Right ventricle myocardium inferior (tissue), 1 donor: ENCODE measurements around the gene MAPKAPK5. TPM values are rescaled to one million over a fixed set of nuclear protein-coding genes. Genes with fewer than 3 reads are reported as not detected.
"Not testable (repeated sequence)": the region's sequence is repeated elsewhere in the genome, so short reads cannot be mapped to it uniquely, and the experiment has no call there.

Source experiments
- ATAC-seq: fragments of 200-7000 bp; cut with Tn5 transposase; one replicate; pipeline ENCODE4 v1.9.1; 2020; ENCODE audit warnings: mild to moderate bottlenecking, moderate library complexity
- DNase-seq: peaks from one replicate; pipeline ENCODE4 v3.0.0; 2021; ENCODE audit errors: missing footprints
- intact Hi-C: fragments of 100-400 bp; cut with DNase I; formaldehyde crosslinking; loops from one replicate; pipeline ENCODE4 v1.11.0; 2022
- long read RNA-seq: library from polyadenylated mRNA; unstranded; transcript quantifications from one replicate; pipeline ENCODE4 v2.0.0, GENCODE V29; 2021
- total RNA-seq: library from RNA; stranded (reverse); fragmentation: NEBNext Ultra II Directional; extraction: Animal tissue kit (Norgen Biotek cat#: 25700); gene quantifications from one replicate; pipeline ENCODE4 v1.2.1, GENCODE V29; 2021
- donor health status: DM: no; HTN: yes; CAD: no; lungs with severe emphysema.

Gene MAPKAPK5
- 26.2 TPM for total RNA-seq
- long read RNA-seq, full-length matches to known transcripts = 10 of 16 reads
- long read RNA-seq, partial matches to known transcripts = 0 of 16 reads
- long read RNA-seq, other reads (novel, unspliced or antisense) = 6 of 16 reads

GRCh38 chr12:111841750-111842555 lies at the start of gene MAPKAPK5:
MAPKAPK5 (plus strand) TSS chr12:111842228; CDS start chr12:111842734, 506 bp downstream.
- peak; percentile 97 for DNase-seq
- ATAC-seq = peak; percentile 96
- intact Hi-C loops = loop anchor here (5.0 kb wide), 1 partner anchor 170 kb away; the partner anchor contains the start of genes ERP29 and TMEM116

- no peak for DNase-seq
- no peak for ATAC-seq
- intact Hi-C loops = no loop called here
Measured at GRCh38 chr12:111792856-111793235, 49.2 kb upstream of the MAPKAPK5 start.

GRCh38 chr12:111798182-111798581 lies 43.8 kb upstream of the MAPKAPK5 start:
- intact Hi-C loops = no loop called here
- ATAC-seq (peak; percentile 65), DNase-seq (no peak)

- ATAC-seq = no peak
- no peak for DNase-seq
- intact Hi-C loops = no loop called here
Measured at GRCh38 chr12:111799758-111800157, 42.3 kb upstream of the MAPKAPK5 start.

GRCh38 chr12:111803038-111803626 lies 38.9 kb upstream of the MAPKAPK5 start:
- intact Hi-C loops = no loop called here
- DNase-seq (no peak), ATAC-seq (no peak)

GRCh38 chr12:111803851-111804250 lies 38.2 kb upstream of the MAPKAPK5 start:
- no peak for ATAC-seq
- DNase-seq = no peak
- intact Hi-C loops = no loop called here

GRCh38 chr12:111806304-111806703 lies 35.7 kb upstream of the MAPKAPK5 start:
- no peak for DNase-seq
- no peak for ATAC-seq
- intact Hi-C loops = no loop called here

GRCh38 chr12:111807232-111807631 lies 34.8 kb upstream of the MAPKAPK5 start:
- ATAC-seq (no peak), DNase-seq (no peak)
- intact Hi-C loops = no loop called here

- DNase-seq (peak; percentile 83), ATAC-seq (peak; percentile 92)
- intact Hi-C loops = loop anchor here (1.0 kb wide), 1 partner anchor 60 kb away; no protein-coding TSS in a partner anchor
Measured at GRCh38 chr12:111812881-111813741, 28.9 kb upstream of the MAPKAPK5 start.

- DNase-seq = no peak
- intact Hi-C loops = no loop called here
- no peak for ATAC-seq
Measured at GRCh38 chr12:111816065-111816615, 25.9 kb upstream of the MAPKAPK5 start.

GRCh38 chr12:111816898-111817297 lies 25.1 kb upstream of the MAPKAPK5 start:
- DNase-seq, ATAC-seq, intact Hi-C loops: not testable (repeated sequence)

GRCh38 chr12:111818340-111818739 lies 23.7 kb upstream of the MAPKAPK5 start:
- intact Hi-C loops = no loop called here
- no peak for DNase-seq

GRCh38 chr12:111819191-111820158 lies 22.6 kb upstream of the MAPKAPK5 start:
- DNase-seq = no peak
- intact Hi-C loops = no loop called here
- no peak for ATAC-seq

More at GRCh38 chr12:111818340-111818739, 23.7 kb upstream of the MAPKAPK5 start:
- no peak for ATAC-seq

GRCh38 chr12:111820828-111821227 lies 21.2 kb upstream of the MAPKAPK5 start:
- DNase-seq, intact Hi-C loops, ATAC-seq: not testable (repeated sequence)

- ATAC-seq (no peak), DNase-seq (no peak)
- intact Hi-C loops = no loop called here
Measured at GRCh38 chr12:111822886-111823285, 19.1 kb upstream of the MAPKAPK5 start.

- intact Hi-C loops = no loop called here
- no peak for DNase-seq
- ATAC-seq = no peak
Measured at GRCh38 chr12:111823891-111824290, 18.1 kb upstream of the MAPKAPK5 start.

- ATAC-seq, intact Hi-C loops, DNase-seq: not testable (repeated sequence)
Measured at GRCh38 chr12:111824312-111824711, 17.7 kb upstream of the MAPKAPK5 start.

- intact Hi-C loops = no loop called here
- DNase-seq = no peak
- ATAC-seq = no peak
Measured at GRCh38 chr12:111825509-111825908, 16.5 kb upstream of the MAPKAPK5 start.
